ENCODE results near the gene WDR6. TPM values are rescaled to one million over a fixed set of nuclear protein-coding genes. Genes with fewer than 3 reads are reported as not detected.

WDR6 gene
- total RNA-seq, 1 donor from 2014 or later = 167 TPM

DNA sequence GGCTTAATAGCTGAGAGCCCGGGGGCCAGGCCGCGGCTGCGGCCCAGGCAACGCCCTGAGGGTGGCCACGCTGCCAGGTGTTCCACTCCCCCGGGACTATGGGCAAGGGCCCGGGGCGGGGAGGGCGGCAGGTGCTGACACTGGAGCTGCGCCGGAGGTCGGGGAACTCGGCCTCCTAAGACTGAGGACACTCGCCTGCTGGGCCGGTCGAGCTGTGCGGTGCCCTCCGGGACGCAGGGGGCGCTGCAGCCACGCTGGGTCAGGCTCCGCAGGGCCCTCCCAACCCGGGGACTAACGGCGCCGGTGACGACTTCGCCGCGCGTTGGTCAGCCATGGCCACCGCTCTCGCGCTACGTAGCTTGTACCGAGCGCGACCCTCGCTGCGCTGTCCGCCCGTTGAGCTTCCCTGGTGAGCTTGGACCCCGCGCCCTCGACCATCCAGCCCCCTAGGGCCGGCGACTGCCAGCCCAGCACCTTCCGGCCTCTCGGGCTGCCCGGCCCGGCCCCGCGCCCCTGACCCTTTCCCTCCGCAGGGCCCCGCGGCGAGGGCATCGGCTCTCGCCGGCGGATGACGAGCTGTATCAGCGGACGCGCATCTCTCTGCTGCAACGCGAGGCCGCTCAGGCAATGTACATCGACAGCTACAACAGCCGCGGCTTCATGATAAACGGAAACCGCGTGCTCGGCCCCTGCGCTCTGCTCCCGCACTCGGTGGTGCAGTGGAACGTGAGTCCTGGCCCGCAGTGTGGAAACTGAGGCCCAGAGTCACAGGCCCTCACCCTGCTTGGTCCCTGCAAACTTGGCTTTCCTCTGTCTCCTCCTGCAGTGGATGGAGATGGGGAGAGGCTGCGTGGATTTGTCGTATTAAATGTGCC is 14.9 kb downstream of the WDR6 start, which contains the start of gene NDUFAF3:
NDUFAF3 (plus strand) TSS at position 309 of the 875 bp plus-strand sequence; CDS start at position 333, 24 bp downstream.
- Mint-ChIP-seq H3K4me3 (ENCODE audit: low read depth) (peak within 1 kb of the TSS; percentile 95), H3K36me3 (ENCODE audit: low read depth) (peaks cover 51% of the 10 kb centered on the region), H3K27ac (peak within 1 kb of the TSS; percentile 96), H3K9me3 (no peaks in the 10 kb centered on the region), H3K27me3 (ENCODE audit: low read depth) (no peaks in the 10 kb centered on the region), H3K4me1 (ENCODE audit: low read depth) (peaks cover 29% of the 10 kb centered on the region)
- intact Hi-C loops (cut with micrococcal nuclease) = loop anchor here (1.0 to 10.0 kb wide), 5 partner anchors 7 to 393 kb away; partner anchors contain the start of genes IMPDH2, QRICH1, RHOA and TCTA
- DNase-seq (ENCODE audit: low spot score) = peak; percentile 91

DNA sequence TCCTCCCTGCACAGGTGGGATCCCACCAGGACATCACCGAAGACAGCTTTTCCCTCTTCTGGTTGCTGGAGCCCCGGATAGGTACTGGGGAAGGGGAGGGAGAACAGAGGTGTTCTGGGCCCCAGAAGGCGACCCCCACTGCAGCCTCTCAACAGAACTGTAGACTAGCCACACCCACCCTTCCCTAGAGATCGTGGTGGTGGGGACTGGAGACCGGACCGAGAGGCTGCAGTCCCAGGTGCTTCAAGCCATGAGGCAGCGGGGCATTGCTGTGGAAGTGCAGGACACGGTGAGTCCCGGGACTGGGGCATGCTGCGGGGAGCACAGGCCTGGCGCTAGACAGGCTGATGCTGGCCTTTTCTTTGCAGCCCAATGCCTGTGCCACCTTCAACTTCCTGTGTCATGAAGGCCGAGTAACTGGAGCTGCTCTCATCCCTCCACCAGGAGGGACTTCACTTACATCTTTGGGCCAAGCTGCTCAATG is 15.5 kb downstream of the WDR6 start:
- Mint-ChIP-seq H3K36me3 (ENCODE audit: low read depth) (peaks cover 57% of the 10 kb centered on the region), H3K27ac (peak overlapping the region; percentile 95), H3K4me3 (ENCODE audit: low read depth) (peak overlapping the region; percentile 92), H3K9me3 (no peaks in the 10 kb centered on the region), H3K4me1 (ENCODE audit: low read depth) (peaks cover 30% of the 10 kb centered on the region), H3K27me3 (ENCODE audit: low read depth) (no peaks in the 10 kb centered on the region)
- DNase-seq (ENCODE audit: low spot score) = no peak
- intact Hi-C loops (cut with micrococcal nuclease) = loop anchor here (10.0 kb wide), 1 partner anchor 392 kb away; the partner anchor contains the start of genes RHOA and TCTA

DNA sequence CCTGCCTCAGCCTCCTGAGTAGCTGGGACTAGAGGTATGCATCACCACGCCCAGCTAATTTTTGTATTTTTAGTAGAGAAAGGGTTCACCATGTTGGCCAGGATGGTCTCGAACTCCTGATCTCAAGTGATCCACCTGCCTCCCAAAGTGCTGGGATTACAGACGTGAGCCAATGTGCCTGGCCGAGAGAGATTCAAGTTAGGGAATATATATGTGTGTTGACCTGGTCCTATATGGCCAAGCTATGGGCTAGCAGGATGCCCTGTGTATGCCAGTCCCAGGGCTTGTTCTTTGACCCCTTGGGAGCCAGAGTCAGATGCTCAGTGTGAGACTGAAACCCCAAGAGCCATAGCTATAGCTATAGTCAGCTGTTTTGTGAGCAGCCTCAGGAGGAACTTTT is 16.6 kb downstream of the WDR6 start:
- Mint-ChIP-seq H3K36me3 (ENCODE audit: low read depth) (peaks cover 67% of the 10 kb centered on the region), H3K9me3 (no peaks in the 10 kb centered on the region), H3K4me1 (ENCODE audit: low read depth) (peaks cover 37% of the 10 kb centered on the region), H3K27me3 (ENCODE audit: low read depth) (no peaks in the 10 kb centered on the region), H3K4me3 (ENCODE audit: low read depth) (peak overlapping the region; percentile 92), H3K27ac (peak overlapping the region; percentile 95)
- no peak for DNase-seq (ENCODE audit: low spot score)
- intact Hi-C loops (cut with micrococcal nuclease) = loop anchor here (10.0 kb wide), 1 partner anchor 391 kb away; the partner anchor contains the start of genes RHOA and TCTA

DNA sequence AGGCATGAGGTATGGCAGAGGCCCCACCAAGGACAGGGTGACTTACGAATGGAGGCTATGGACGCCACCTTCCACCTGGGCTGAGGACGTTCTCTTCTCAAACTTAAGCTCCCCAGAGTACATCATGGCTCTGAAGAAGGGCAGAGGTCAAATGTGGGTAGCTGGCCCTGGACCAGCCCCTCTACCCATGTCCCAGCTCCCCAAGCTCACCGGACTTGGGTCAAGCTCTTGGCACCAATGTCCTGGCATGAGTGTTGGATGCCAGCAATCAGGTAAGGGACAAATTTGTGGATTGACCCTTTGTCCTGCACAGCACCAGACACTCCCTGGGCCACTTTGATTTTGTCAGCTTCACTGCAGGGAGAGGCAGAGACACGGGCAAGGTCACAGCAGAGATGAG is 17.3 kb downstream of the WDR6 start:
- DNase-seq (ENCODE audit: low spot score) = no peak
- intact Hi-C loops (cut with micrococcal nuclease) = loop anchor here (10.0 kb wide), 1 partner anchor 390 kb away; the partner anchor contains the start of genes RHOA and TCTA
- H3K9me3 Mint-ChIP-seq = no peaks in the 10 kb centered on the region
- H3K27me3 Mint-ChIP-seq (ENCODE audit: low read depth) = no peaks in the 10 kb centered on the region
- H3K36me3 Mint-ChIP-seq (ENCODE audit: low read depth) = peaks cover 72% of the 10 kb centered on the region
- H3K4me1 Mint-ChIP-seq (ENCODE audit: low read depth) = peaks cover 37% of the 10 kb centered on the region
- no peak overlapping the region for H3K4me3 Mint-ChIP-seq (ENCODE audit: low read depth)
- no peak overlapping the region for H3K27ac Mint-ChIP-seq

DNA sequence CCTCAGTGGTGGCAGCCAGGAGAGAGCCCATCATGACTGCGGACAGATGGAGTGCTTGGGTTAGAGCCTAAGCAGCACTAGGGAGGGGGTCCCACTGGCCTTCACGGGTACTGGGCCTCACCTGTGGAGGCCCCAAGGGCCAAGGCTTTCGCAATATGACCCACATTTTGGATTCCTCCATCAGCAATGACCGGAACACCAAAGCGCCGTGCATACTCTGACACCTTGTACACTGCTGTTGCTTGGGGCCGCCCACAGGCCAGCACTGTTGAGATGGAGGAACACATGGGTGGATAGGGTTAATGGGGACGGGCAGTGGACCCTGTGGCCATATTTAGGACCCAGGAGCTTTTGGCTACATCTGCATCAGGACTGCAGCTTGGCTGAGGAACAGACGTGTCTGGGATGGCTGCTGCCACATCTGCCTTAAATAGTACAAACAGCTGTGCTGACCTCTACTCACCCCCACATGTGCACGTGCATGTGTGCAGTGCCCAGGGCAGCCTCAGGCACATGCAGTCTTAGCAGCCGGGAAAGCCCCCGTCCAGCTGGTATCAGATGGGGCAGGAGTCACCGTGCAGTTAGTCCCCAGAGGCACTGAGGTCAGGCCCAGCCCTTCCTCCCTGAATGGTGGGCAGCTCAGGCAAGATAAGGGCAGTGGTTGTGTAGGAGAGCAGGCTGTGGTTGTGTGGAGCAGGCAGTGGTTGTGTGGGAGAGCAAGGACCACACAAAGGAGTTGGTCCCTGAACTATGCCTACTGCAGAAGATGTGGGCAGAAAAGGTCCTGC is 18.0 kb downstream of the WDR6 start:
- no peak overlapping the region for H3K27ac Mint-ChIP-seq
- intact Hi-C loops (cut with micrococcal nuclease) = loop anchor here (10.0 kb wide), 1 partner anchor 390 kb away; the partner anchor contains the start of genes RHOA and TCTA
- DNase-seq (ENCODE audit: low spot score) = no peak
- H3K4me3 Mint-ChIP-seq (ENCODE audit: low read depth) = peak overlapping the region; percentile 4
- no peaks in the 10 kb centered on the region for H3K27me3 Mint-ChIP-seq (ENCODE audit: low read depth)
- H3K9me3 Mint-ChIP-seq = no peaks in the 10 kb centered on the region
- H3K36me3 Mint-ChIP-seq (ENCODE audit: low read depth) = peaks cover 77% of the 10 kb centered on the region
- H3K4me1 Mint-ChIP-seq (ENCODE audit: low read depth) = peaks cover 42% of the 10 kb centered on the region

DNA sequence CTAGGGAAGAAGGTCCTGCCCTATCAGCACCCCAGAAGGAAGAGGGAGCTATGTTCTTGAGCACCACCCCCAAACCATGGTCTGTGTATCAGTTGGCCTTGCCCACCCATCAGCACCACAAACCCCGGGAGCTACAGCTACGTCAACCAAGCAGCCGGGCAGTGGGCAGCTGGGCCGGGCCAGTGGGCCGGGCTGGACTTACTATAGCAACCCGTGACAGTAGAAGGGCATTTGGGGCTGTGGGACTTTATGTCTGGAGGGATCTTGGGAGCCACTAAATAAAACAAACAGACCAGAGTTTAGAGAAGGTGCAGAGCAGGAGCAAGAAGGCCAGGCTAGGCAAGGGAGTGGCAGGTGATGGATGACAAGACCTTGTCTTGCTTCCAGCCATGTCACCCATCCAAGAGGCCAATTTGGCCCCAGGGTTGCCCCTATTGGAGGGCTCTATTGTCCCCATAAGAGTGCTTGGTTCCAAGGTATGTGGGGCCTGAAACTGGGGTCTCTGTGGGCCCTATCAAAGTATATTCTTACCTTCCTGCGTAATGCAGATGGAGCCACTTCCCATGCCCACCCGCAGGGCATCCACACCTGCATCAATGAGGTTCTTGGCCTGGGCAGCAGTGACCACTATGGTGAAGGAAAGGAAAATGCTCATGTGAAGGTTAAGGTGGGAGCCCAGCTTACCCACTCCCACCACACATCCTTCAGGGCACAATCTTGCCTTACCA is 18.8 kb downstream of the WDR6 start:
- DNase-seq (ENCODE audit: low spot score) = no peak
- Mint-ChIP-seq H3K9me3 (no peaks in the 10 kb centered on the region), H3K4me3 (ENCODE audit: low read depth) (peak overlapping the region; percentile 10), H3K27ac (peak overlapping the region; percentile 31), H3K4me1 (ENCODE audit: low read depth) (peaks cover 42% of the 10 kb centered on the region), H3K36me3 (ENCODE audit: low read depth) (peaks cover 83% of the 10 kb centered on the region), H3K27me3 (ENCODE audit: low read depth) (no peaks in the 10 kb centered on the region)
- intact Hi-C loops (cut with micrococcal nuclease) = loop anchor here (10.0 kb wide), 1 partner anchor 389 kb away; the partner anchor contains the start of genes RHOA and TCTA

DNA sequence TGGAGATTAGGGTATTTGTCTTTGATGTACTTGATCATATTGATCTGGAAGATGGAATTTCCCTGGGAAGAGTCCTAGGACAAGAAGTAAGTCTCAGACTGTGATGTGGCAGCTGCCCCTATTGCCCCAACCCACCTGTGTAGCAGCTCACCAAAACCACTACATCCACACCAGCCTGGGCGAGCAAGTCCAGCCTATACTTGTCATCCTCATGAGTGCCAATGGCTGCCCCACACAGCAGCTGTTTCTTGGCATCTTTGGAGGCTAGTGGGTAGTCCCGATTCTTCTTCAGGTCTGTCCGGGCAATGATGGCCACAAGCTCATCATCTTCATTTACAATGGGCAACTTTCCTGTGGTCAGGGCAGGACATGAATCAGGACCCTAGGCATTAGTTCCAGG is 19.3 kb downstream of the WDR6 start:
- no peak for DNase-seq (ENCODE audit: low spot score)
- Mint-ChIP-seq H3K36me3 (ENCODE audit: low read depth) (peaks cover 87% of the 10 kb centered on the region), H3K9me3 (no peaks in the 10 kb centered on the region), H3K4me1 (ENCODE audit: low read depth) (peaks cover 42% of the 10 kb centered on the region), H3K27ac (peak overlapping the region; percentile 19), H3K27me3 (ENCODE audit: low read depth) (no peaks in the 10 kb centered on the region), H3K4me3 (ENCODE audit: low read depth) (no peak overlapping the region)
- intact Hi-C loops (cut with micrococcal nuclease) = loop anchor here (10.0 kb wide), 1 partner anchor 388 kb away; the partner anchor contains the start of genes RHOA and TCTA

DNA sequence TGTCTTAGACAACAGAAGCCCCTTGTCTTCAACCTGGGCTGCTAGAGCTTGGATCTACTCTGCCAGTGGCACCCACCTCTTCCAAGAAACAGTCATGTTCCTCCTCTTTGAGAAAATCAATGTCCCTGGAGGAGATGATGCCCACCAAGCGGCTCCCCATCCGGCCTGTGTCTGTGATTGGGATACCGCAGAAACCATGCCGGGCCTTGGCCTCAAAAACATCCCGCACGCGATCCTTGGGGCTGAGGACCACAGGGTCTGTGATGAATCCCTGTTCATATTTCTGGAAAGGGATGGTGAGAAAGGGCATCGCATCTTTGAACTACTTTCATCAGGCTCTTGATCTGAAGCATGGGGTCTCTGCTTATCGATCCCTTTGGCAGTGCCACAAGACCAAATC is 20.4 kb downstream of the WDR6 start:
- H3K27ac Mint-ChIP-seq = peak overlapping the region; percentile 12
- H3K27me3 Mint-ChIP-seq (ENCODE audit: low read depth) = no peaks in the 10 kb centered on the region
- peaks cover 93% of the 10 kb centered on the region for H3K36me3 Mint-ChIP-seq (ENCODE audit: low read depth)
- H3K9me3 Mint-ChIP-seq = no peaks in the 10 kb centered on the region
- DNase-seq (ENCODE audit: low spot score) = peak; percentile 8
- peaks cover 42% of the 10 kb centered on the region for H3K4me1 Mint-ChIP-seq (ENCODE audit: low read depth)
- H3K4me3 Mint-ChIP-seq (ENCODE audit: low read depth) = peak overlapping the region; percentile 90
- intact Hi-C loops (cut with micrococcal nuclease) = loop anchor here (2.0 to 10.0 kb wide), 2 partner anchors 67 to 387 kb away; partner anchors contain the start of genes QRICH1, RHOA and TCTA

DNA sequence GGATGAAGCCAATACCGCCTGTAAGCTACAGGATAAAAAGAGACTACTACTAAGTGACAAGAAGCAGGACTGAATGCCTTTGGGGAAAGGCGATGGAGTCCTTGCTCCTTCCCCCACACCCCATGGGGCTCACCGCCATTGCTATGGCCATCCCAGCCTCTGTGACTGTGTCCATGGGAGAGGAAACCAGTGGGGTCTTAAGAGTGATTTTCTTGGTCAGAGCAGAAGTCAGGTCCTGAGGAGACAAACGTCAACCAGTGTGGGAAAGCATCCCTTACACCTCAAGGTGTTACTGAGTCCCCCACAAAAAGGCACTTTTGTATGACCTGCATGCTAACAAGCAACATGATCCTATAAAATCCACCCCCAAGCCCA is 21.1 kb downstream of the WDR6 start:
- peaks cover 38% of the 10 kb centered on the region for H3K4me1 Mint-ChIP-seq (ENCODE audit: low read depth)
- H3K36me3 Mint-ChIP-seq (ENCODE audit: low read depth) = peaks cover 93% of the 10 kb centered on the region
- no peaks in the 10 kb centered on the region for H3K27me3 Mint-ChIP-seq (ENCODE audit: low read depth)
- H3K4me3 Mint-ChIP-seq (ENCODE audit: low read depth) = peak overlapping the region; percentile 90
- H3K9me3 Mint-ChIP-seq = no peaks in the 10 kb centered on the region
- intact Hi-C loops (cut with micrococcal nuclease) = loop anchor here (2.0 to 10.0 kb wide), 2 partner anchors 67 to 387 kb away; partner anchors contain the start of genes QRICH1, RHOA and TCTA
- H3K27ac Mint-ChIP-seq = peak overlapping the region; percentile 94
- peak; percentile 8 for DNase-seq (ENCODE audit: low spot score)

DNA sequence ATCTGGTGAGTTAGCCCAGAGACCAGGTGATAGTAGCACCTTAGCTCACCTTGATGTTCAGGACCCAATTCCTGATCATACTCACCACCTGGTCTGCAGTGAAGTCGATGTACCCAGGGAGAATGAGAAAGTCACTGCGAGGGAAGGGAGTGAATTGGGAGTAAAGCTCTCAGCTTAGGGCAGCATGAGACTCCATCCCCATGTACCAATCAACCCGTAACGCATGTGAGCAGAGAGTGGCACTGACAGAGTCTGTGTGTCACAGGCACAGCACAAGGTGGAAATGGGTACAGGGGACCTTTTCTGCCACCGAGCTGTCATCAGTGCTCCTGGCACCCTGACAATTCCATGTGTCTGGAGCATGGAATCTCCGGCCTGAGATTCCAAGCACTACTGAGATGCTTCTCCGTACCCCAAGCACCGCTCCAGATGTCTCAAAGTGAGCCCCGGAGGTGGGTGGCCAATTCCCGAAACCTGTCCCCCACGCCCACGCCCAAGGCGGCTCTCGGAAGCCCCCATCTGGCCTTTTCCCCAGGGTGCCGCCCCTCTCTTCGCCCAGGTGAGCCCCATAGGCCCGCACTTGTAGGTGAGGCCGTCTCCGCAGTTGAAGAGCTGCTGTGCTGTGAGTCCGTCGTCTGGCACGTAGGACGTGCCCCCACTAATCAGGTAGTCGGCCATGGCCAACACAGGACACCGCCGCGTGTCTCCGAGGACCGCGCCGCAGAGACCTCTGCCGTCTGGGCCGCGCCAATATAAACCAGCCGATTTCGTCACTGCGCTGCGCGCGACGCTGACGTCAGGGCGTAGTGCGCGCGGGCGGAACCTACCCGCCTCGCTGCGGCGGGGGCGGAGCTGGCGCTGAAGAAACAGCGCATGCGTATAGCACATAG is 21.7 kb downstream of the WDR6 start, which contains the start of gene IMPDH2:
IMPDH2 (minus strand) TSS at position 726 of the 890 bp plus-strand sequence; CDS start at position 678, 48 bp downstream.
- Mint-ChIP-seq H3K27me3 (ENCODE audit: low read depth) (no peaks in the 10 kb centered on the region), H3K4me3 (ENCODE audit: low read depth) (peak within 1 kb of the TSS; percentile 90), H3K36me3 (ENCODE audit: low read depth) (peaks cover 90% of the 10 kb centered on the region), H3K9me3 (no peaks in the 10 kb centered on the region), H3K27ac (peak within 1 kb of the TSS; percentile 94), H3K4me1 (ENCODE audit: low read depth) (peaks cover 34% of the 10 kb centered on the region)
- intact Hi-C loops (cut with micrococcal nuclease) = loop anchor here (1.0 to 10.0 kb wide), 3 partner anchors 8 to 386 kb away; partner anchors contain the start of genes QRICH1, RHOA and TCTA
- DNase-seq (ENCODE audit: low spot score) = peak; percentile 91

DNA sequence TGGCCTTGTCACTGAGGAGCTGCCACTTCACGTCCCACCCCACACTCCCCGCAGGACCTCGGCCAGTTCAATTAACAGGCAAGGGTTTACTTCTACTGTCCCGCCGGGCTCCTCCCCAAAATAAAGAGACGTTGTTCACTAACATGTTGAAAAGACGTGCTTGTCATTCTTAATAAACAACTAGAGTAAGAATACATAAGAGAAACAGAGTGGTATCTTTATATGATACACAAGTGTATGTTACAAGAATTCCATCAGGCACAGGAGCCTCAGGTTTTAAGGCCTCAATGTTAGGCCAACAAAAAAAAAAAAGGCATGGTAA is 22.3 kb downstream of the WDR6 start:
- Mint-ChIP-seq H3K4me1 (ENCODE audit: low read depth) (peaks cover 30% of the 10 kb centered on the region), H3K36me3 (ENCODE audit: low read depth) (peaks cover 88% of the 10 kb centered on the region), H3K27ac (peak overlapping the region; percentile 94), H3K9me3 (no peaks in the 10 kb centered on the region), H3K27me3 (ENCODE audit: low read depth) (no peaks in the 10 kb centered on the region), H3K4me3 (ENCODE audit: low read depth) (peak overlapping the region; percentile 90)
- intact Hi-C loops (cut with micrococcal nuclease) = loop anchor here (1.0 to 10.0 kb wide), 3 partner anchors 8 to 385 kb away; partner anchors contain the start of genes QRICH1, RHOA and TCTA
- no peak for DNase-seq (ENCODE audit: low spot score)
